Kidney glomerular epithelial cell (primary cell): Measurements from ENCODE around the gene ZBTB44.
"Not testable (repeated sequence)": the region's sequence is repeated elsewhere in the genome, so short reads cannot be mapped to it uniquely, and the experiment has no call there.

Source experiments
- DNase-seq: peaks from one replicate; lab custom pipeline; 2025; lab: John Stamatoyannopoulos, UW

Gene ZBTB44

DNA sequence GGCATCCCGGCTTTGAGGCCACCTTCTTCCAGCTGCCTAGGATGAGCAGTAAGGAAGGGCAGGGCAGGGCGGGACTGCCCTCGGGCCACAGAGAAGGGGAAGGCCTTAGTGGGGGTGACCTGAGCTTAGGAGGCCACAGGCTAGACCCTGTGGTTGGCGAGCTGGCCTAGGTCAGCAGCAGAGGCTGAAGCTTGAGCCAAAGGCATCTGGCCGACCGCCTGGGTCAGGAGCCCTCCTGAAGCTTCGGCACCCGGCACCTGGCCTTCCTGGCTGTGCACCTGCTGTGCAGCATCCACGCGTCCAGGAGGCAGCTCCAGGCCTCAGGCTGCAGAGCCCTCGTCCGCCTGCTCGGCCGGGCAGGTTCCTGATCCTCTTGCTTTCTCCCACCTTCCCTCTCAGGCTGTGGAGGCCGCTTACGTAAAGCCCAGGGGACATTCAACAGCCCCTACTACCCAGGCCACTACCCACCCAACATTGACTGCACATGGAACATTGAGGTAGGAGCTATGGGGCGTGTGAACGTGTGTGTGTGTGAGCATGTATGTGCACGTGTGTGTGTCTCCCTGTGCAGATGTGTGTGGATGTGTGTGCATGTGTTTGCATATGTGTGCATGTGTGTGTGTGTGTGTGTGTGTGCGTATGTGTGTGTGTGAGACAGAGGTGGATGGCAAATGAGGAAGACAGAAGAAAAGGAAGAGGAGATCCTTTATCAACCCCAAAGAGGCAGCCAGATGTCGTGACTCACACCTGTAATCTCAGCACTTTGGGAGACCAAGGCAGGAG lies 120.3 kb downstream of the ZBTB44 start:
- no peak for DNase-seq

DNA sequence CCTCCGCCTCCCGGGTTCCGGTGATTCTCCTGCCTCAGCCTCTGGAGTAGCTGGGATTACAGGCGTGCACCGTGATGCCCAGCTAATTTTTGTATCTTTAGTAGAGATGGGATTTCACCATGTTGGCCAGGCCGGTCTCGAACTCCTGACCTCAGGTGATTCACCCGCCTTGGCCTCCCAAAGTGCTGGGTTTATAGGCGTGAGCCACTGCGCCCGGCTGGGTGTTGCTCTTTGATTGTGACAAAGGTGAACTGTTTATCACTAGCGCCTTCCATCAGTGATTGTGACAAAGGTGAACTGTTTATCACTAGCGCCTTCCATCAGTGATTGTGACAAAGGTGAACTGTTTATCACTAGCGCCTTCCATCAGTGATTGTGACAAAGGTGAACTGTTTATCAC lies 121.2 kb downstream of the ZBTB44 start:
- not testable (repeated sequence) for DNase-seq

DNA sequence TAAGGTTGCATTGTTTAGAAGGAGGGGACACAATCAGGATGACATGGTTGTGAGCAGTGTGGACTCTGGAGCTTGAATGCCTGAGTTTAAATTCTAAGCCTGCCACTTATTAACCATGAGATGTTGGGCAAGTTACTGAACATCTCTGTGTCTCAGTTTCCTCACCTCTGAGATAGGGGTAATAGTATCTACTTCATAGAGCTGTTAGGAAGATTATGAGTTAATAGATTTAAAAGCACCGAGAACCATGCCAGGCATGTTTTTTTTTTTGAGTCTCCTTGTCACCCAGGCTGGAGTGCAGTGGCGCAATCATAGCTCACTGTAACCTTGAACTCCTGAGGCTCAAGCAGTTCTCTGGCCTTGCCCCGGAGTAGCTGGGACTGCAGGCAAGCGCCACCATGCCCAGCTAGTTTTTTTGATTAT lies 121.9 kb downstream of the ZBTB44 start:
- no peak for DNase-seq

DNA sequence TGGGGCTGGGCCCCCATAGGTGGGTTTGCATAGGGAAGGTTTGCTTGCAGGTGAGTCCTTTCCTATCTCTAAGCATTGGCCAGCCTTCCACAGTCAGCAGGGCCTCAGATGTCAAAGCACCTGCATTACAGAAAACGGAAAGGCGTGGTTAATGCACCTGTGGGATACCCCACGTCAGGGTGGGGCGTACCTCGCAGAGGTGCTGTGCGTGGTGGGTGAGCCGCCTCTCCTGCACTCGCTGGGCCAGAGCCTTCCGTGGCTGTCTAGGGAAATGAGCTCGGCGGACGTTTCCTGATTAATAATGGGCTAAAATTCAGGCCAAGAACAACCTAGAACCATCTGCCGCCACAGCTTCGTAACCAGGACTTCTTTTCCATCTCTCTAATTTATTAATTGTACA lies 122.8 kb downstream of the ZBTB44 start:
- DNase-seq, result no peak

DNA sequence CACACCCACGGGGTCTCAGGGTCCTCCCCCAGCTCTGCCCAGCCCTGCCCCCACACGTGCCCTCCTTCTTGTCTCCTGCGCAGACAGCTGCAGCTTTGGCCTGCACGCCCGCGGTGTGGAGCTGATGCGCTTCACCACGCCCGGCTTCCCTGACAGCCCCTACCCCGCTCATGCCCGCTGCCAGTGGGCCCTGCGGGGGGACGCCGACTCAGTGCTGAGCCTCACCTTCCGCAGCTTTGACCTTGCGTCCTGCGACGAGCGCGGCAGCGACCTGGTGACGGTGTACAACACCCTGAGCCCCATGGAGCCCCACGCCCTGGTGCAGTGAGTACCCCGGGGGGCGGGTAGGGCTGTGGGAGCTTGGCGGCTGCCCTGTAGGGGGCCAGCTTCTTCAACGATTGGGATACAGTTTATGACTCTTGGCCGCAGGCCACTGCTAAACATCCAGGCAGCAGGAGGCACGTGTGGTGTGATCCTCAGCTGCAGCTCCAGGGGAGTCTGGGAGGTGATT lies 124.3 kb downstream of the ZBTB44 start:
- DNase-seq, result no peak

DNA sequence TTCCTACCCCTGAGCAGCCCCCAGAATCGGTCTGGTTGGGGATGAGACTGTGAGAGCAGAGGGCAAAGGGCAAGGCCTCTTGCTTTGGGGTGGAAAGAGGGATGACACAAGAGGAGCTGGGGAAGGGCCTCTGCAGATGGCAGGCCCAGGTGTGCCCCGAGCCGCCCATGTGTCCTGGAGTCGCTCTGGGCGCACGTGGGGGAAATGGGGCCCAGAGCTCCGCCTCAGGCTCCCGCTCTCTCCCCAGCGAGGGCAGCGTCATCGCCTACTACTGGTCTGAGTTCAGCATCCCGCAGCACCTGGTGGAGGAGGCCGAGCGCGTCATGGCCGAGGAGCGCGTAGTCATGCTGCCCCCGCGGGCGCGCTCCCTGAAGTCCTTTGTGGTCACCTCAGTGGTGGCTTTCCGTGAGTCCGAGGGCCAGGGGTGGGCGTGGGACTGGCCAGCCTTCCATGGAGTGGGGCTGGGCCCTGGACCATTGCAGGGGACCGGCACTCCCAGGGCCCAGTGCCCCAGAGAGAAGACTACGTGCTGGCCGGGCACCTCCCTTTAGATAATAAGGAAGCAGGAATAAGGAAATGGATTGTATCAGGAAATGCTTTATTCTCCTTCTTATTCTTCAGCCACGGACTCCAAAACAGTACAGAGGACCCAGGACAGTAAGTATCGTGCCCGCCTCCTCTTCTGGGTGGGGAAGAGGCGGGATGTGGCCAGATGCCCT lies 125.1 kb downstream of the ZBTB44 start:
- DNase-seq, result no peak

DNA sequence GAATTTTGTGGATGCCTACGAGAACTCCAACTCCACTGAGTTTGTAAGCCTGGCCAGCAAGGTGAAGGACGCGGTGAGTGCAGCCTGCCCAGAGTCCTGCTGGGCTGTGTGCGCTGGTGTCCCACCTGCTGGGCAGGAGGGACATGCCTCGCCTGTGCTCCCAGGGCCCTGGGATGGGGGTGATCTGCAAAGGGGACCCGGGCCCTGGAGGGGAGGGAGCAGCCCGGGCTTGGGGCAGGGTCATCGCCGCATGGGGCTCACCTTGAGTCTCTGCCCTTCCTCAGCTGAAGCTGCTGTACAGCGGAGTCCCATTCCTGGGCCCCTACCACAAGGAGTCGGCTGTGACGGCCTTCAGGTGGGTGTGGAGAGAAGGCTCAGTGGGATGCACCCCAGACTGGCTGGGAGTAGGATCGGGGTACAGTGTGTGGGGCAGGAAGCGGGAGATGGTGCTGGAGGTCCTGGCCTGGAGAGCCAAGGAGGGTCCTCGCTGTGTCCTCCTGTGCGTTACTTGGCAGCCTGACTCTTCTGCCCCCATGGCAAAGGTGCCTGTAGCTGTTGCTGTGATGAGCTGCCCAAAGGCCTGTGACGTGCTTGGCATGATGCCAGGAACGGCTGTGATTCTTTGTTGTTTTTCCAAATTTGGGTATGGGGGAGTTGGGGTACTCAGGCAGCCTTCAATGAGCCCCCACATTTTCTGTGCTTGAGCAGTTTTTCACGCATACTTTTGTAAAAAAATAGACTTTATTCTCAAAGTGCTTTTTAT lies 126.0 kb downstream of the ZBTB44 start:
- no peak for DNase-seq

DNA sequence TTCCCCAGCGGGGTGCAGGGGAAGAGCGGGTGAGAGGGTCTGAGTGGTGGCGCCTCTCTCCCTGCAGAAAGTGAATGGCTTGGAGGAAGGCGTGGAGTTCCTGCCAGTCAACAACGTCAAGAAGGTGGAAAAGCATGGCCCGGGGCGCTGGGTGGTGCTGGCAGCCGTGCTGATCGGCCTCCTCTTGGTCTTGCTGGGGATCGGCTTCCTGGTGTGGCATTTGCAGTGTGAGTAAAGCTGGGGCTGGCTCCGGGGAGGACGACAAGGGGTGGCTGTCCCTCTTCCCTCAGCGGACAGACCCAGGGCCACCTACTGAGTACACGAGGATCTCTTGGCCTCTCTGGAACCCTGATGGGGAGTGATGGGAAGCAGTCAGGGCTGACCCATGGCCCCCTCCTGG lies 126.7 kb downstream of the ZBTB44 start:
- DNase-seq, result no peak

DNA sequence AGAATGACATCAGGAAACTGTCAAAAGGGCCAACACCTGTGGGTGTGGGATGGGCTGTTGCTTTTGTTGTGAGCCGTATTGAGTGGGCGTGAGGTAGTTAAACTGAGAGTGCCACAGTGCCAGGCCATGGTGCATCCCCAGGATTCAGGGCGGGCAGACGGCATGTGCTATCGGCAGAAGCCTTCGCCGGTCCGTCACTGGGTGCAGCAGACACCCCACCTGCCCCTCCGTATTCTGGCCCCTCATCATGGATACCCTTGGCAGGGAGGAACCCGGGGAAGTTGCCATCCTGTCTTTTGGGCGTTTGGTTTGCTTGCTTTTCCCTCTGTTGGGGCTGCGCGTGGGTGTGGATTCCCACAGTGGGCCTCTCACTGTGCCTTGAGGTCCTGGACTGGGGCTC lies 127.6 kb downstream of the ZBTB44 start:
- no peak for DNase-seq

DNA sequence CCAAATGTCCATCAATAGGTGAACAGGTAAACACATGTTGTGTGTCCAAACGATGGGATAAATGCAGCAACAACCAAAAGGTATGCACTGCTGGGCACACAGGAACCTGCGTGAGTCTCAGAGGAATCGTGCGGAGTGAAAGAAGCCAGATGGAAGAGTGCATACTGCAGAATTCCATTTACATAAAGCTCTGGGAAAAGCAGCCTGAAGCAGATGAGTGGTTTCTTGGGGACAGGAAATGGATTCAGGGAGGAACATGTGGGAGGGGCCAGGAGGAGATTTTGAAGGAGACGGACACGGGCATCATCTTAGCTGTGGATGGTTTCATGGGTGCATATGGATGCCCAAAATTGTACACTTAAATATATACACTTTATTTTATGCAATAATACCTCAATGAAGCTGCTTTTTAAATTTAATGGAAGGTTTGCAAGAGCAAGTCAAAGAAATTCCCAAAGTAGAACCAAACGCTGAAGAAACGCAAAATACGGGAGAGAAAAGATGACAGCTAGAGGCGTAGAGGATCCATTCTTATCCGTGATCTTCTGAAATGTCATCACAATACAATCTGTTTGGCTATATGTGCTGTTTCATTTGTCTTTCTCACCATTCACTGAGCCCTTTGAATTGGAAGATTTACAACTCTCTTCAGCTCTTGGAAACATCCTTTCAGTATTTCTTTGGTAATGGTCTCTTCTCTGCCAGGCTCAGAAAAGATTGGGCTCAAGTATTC lies 130.7 kb downstream of the ZBTB44 start:
- no peak for DNase-seq

DNA sequence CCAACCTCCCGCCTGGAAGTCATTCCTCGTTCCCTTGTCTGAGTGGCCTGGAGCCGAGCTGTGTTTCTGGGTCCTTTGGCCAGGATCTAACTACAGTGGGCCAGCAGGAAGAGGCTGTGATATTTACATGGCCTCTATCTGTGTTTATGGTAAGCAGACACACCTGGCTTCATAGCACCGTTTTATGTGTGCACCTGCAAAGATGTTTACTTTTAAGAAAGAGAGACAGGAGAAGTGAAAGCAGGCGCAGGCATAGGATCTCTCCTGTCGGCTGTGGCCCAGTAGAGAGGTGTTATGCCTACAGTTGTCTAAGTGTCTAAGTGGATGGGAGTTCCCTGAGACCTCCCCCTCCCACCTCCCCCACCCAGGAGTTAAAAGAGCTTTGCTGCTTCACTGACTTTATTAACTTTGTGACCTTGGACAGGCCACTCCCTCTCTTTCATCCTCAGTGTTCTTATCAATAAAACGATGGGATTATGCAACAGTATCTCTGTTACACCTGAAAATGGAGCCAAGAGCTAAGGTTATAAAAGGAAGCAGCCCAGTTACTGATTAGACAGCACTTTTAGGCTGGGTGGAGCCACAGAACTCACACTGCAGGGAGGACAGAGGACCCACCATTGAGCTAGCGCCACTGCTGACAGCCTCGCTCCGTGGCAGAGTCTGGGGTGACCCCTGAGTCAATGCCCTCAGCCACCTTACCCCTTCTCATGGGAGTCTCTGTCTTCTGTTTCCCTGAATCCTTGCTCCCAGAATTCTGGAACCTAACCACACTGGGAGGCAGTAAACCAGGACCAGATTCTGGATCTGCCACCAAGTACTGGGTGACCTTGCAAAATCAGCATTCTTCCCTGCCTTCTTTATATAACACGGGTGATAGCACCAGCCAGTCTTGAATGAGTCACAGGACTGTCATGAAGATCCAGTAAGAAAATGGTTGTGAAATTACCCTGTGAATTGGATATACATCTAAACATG lies 133.1 kb downstream of the ZBTB44 start:
- DNase-seq, result peak; percentile 52

DNA sequence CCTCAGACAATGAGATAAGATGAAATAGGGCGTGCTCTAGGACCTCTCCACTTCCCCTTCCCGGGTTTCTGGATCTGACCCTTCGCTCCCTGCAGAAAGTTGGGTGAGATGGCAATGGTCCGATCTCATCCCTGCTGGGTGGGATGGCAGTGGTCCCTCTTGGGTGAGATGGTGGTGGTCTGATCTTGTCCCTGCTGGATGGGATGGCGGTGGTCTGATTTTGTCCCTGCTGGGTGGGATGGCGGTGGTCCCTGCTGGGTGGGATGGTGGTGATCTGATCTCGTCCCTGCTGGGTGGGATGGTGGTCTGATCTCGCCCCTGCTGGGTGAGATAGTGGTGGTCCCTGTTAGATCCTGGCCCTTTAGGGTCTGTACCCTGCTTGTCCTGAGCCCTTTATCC lies 133.8 kb downstream of the ZBTB44 start:
- no peak for DNase-seq

DNA sequence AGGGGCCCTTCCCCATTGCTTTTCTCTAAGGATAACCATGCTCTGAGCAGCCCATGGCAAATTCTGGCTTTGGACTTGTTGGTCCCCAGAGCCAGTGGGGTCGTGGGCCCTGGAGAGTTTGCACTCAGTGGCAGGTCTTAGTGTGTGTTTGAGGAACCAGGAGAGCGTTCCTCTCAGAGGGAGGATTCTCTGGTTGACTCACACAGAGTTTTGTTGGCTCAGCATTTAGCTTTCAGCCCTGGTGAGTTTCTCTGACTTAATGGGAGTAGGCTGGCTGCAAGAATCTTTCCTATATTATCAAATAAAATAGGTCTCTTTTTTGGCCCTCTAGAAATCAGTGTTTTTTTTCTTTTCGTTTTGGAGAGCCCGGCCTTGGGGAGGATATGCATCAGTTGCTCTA lies 134.2 kb downstream of the ZBTB44 start:
- peak; percentile 64 for DNase-seq

DNA sequence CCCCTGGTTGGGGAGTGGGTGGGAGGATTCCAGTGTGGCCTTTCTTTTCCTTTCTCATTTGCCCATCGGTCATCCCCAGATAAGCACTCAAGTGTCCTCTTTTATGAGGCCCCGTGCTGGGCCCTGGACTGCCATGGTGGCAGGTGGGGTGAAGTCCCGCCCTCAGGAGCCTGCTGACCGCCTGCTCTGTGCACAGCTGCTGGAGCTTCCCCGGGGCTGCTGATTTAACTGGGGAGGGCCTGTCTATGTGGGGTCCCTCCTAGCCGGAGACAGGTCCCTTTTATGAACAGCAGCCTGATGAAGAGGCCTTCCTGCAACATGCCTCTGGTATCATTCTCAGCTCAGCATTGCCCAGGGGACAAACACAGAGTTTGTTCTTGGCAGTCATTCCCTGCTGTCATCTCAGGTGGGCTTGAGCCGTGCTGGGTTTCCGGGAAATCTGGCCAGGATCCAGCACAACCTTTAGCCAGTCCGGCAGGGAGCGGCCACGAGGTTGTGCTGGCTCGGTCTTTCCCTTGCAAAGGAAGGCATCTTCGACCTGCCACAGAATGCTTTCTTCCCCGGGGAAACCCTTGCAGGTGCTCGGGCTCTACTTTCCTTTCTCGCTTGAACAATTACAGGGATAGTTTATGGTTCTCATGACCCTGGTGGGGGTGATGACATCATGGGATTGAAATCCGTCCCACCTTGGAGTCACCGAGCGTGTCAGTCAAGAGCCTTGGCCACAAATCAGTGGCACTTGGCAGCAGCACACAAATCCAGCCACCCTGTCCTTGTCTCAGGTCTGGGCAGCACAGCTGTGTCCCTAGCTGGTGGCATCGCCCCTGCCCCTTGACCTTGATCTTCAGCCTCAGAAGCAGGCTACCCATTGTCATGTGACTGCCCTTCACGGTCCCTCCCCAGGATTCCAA lies 135.1 kb downstream of the ZBTB44 start:
- peak; percentile 51 for DNase-seq

DNA sequence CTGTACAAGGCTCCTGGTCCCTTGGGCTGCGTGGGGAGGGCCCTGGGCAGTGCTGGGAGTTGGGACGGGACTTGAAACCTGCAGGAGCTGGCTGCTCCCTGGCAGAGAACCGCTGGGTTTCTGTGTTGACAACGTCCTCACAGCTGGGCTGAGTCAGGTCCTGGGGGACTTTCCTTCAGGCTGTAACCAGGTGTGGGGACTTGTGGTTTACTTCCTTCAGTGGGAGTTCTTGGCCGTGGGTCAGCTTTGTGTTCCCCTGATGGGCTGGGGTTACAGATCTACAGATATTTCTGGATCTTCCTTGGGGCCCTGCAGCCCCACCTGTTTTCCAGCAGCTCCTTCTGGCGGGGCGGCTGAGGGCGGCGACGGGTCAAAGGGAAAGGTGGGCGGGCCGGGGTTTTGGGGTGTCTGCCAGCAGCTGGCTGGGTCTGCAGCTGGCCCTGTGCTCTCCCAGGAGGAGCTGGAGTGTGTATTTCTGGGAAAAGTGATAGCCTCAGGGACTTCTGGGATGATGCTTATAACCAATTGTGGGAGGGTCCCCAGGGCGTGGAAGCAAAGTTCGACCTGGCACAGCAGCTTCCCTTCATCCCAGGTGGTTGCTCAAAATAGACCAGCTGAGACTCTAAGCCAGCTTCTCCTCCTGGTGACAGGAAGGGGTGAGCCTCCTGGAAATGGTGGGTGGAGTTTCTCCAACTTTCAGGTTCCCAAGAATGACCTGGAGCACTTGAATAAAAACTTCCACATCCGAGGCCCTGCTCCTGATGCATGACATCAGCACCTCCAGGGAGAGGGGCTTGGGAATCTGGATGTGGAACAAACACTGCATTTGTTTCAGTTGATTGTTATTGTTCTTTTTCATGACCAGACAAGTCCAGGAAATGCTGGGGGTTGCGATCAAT lies 136.0 kb downstream of the ZBTB44 start:
- no peak for DNase-seq

DNA sequence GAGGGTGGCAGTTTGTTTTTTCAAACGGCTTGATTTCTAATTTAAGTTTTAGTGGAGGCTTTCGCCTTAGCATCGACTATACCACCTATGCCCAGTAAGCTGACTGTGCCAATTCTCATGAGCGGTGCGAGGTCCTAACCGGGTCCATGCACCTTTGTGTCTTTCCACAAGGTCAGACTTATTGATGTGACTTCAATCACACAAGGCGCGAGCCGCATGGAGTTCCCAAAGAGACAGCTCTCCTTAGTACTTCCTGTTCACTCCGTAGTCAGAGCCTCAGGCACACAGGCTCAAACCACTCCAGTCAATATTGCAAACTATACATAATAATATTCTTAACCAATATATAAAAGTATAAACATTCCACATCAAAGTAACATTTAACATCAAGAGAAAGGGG lies 136.9 kb downstream of the ZBTB44 start:
- no peak for DNase-seq
